AG09319 (cell line): ENCODE measurements around the gene PERM1.

Experiments
- DNase-seq: peaks from one replicate; pipeline ENCODE4 v3.0.0-alpha.2; 2010; ENCODE audit warnings: low read depth; ENCODE audit errors: extremely low read depth
- TF ChIP-seq, protein P1 (sequence below): IDR thresholded peaks from 2 replicates; pipeline ENCODE4 v1.5.1; 2011; ENCODE audit warnings: low read depth, mild to moderate bottlenecking, inconsistent platforms, low read length, moderate library complexity

Gene PERM1

DNA sequence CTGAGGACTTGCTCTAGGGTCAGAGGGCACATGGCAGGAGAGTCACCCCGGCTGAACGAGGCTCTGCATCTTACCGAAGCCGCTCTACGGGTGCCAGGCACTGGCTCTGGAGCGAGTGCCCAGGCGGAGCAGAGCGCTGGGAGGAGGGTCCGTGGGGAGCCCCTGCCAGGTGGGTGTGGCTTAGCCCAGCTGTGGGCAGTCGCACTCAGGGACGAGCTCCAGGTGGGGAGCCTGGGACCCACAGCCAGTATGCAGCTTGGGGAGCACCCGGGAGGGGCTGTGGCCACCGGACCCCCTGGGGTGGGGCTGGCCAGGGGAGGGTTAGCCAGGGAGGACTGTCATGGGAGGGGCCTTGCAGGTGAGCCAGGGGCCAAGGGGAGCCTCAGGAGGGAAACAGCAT lies 41.8 kb upstream of the PERM1 start:
- DNase-seq: no peak
- TF ChIP-seq, protein P1, sequence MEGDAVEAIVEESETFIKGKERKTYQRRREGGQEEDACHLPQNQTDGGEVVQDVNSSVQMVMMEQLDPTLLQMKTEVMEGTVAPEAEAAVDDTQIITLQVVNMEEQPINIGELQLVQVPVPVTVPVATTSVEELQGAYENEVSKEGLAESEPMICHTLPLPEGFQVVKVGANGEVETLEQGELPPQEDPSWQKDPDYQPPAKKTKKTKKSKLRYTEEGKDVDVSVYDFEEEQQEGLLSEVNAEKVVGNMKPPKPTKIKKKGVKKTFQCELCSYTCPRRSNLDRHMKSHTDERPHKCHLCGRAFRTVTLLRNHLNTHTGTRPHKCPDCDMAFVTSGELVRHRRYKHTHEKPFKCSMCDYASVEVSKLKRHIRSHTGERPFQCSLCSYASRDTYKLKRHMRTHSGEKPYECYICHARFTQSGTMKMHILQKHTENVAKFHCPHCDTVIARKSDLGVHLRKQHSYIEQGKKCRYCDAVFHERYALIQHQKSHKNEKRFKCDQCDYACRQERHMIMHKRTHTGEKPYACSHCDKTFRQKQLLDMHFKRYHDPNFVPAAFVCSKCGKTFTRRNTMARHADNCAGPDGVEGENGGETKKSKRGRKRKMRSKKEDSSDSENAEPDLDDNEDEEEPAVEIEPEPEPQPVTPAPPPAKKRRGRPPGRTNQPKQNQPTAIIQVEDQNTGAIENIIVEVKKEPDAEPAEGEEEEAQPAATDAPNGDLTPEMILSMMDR: no peak

DNA sequence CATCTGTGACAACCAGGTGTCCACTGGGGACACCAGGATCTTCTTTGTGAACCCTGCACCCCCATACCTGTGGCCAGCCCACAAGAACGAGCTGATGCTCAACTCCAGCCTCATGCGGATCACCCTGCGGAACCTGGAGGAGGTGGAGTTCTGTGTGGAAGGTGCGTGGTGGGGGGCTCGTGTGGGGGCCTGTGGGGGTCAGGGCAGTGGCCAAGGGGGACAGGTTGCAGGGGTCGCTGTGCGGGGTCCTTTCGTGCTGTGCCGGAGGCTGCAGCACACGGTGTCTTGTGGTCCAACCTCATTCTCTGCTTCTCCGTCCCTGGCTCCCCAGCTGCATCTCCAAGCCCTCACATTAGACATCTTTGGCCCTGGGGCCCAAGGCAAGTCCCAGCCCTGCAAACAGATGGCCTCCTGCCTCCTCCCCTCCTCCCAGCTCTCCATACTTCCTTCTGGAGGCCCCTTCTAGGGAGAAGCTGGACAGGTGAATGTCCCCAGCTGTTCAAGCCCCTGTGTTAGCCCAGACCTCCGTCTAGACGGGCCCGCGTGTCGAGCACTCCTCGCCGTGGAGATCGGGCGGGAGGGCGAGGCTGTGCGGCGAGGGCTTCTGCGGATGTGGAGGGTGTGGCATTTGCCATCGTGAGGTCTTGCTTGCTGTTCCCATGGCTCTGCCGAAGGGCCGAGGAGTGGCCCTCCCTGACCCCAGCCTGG lies 40.6 kb upstream of the PERM1 start:
- DNase-seq: no peak
- TF ChIP-seq, protein P1: no peak

DNA sequence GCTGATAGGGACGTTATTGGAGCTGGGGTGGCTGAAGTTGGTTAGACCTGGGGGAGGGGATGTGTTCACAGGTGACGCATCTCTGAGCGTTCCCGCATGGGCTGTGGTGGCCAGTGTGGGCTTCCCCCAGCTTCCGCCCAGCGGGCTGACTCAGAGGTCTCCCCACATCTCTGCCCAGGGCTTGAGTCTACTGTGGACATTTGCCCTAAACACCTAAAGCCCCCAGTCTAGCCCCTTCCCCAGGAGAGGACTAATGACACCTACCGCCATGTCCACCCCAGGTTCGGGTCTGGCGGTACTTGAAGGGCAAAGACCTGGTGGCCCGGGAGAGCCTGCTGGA lies 40.0 kb upstream of the PERM1 start:
- DNase-seq: no peak
- TF ChIP-seq, protein P1: no peak

DNA sequence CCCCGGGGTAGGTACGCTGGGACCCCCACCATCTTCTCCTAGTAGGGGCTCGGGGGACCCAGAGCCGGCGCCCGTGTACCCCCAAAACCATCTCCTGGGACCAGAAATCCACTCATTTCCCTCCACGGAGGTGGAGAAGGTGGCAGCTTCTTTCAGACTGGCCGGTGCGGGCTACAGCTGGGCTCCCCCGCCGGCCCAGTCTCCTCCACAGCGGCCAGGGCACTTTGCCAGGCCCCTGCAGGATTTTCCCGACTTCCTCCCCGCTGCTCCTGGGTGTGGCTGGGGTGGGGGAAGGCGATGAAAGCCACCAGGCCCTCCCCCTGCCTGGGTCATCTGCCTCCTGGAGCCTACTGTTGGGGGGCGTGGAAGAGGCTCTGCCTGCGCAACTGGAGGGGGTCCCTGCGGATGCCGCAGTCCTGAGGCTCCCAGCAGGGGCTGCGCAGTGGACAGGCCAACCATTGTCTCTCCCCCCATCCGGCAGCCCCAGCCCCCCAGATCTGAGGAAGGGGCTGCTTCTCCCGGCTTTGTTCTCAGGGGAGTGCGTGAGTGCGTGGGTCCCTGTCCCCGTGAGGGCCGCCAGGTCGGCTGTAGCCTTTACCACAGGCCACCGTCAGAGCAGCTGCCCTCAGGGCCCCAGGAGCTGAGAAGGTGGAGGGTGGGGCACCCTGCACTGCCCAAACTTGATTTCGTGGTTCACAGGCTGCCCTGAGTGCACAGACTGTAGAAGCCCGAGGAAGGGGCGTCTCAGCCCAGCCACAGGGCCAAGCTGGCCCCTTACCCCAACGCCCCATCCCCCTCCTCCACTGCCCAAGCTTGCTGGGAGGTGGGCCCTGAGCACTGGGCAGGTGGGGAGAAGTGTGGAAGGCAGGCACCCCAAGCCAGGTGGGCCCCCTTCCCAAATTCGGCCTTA lies 39.4 kb upstream of the PERM1 start:
- TF ChIP-seq, protein P1: no peak
- no peak for DNase-seq

DNA sequence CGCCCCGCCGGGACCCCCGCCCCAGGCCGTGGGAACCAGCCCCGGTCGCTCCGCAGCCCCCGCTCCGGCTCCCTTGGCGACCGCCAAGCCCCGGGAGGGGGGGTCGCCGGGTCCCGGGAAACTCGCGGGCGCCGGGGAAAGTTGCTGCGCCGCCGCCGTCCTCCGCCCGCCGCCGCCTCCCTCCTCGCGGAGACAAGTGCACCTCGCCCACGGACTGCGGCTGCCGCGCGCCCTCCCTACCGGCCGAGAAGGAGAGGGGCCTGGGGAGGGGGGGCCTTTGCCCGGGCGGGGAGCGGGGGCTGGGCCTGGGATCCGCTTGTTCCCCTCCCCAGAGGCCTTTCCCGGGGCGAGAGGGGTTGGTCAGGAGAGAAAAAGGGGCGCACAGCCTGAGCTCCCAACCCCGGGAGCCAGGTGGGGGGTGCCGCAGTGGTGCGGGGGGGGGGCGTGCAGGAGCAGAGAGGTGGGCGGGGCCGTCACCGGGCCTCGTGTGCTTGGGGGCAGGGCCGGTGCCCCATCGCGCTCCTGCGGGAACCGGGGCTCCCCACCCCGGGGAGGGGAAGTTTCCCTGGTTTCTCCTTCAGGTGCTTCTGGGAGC lies 38.6 kb upstream of the PERM1 start:
- no peak for DNase-seq
- TF ChIP-seq, protein P1: no peak

DNA sequence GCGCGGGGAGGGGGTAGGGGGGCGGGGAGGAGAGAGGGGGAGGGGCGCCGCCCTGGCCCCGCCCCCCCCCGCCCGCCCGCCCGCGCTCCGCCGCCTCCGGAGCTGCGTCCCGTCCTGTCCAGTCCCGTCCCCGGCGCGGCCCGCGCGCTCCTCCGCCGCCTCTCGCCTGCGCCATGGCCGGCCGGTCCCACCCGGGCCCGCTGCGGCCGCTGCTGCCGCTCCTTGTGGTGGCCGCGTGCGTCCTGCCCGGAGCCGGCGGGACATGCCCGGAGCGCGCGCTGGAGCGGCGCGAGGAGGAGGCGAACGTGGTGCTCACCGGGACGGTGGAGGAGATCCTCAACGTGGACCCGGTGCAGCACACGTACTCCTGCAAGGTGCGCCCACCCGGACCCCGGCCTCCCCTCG lies 38.1 kb upstream of the PERM1 start, which contains the start of gene AGRN:
AGRN (plus strand) TSS at position 121 of the 405 bp plus-strand sequence; CDS start at position 174, 53 bp downstream.
- TF ChIP-seq, protein P1: no peak
- DNase-seq: no peak
